Vagina (tissue), 2 donors: ENCODE measurements around the gene DNM3.

Source experiments
- POLR2AphosphoS5 ChIP-seq, 2 donors: sonication (generic); formaldehyde crosslinking; IDR thresholded peaks; one replicate each; pipeline ENCODE4 v1.9.0; 2017; ENCODE audit warnings: antibody characterized with exemption in 2 of 2, mild to moderate bottlenecking in 2 of 2, low read depth in 1 of 2; ENCODE audit not compliant: insufficient read depth in 1 of 2
- TF ChIP-seq, protein P1 (sequence below), 3 experiments: fragments of 450-650 bp in 2 of 3; fragments of 200-600 bp in 1 of 3; sonication (generic) in 1 of 3; IDR thresholded peaks; one replicate each; pipeline ENCODE4 v1.5.1; 2017 to 2019; ENCODE audit warnings: antibody characterized with exemption in 3 of 3, mild to moderate bottlenecking in 2 of 3, moderate library complexity in 2 of 3

- TF ChIP-seq, protein P1, sequence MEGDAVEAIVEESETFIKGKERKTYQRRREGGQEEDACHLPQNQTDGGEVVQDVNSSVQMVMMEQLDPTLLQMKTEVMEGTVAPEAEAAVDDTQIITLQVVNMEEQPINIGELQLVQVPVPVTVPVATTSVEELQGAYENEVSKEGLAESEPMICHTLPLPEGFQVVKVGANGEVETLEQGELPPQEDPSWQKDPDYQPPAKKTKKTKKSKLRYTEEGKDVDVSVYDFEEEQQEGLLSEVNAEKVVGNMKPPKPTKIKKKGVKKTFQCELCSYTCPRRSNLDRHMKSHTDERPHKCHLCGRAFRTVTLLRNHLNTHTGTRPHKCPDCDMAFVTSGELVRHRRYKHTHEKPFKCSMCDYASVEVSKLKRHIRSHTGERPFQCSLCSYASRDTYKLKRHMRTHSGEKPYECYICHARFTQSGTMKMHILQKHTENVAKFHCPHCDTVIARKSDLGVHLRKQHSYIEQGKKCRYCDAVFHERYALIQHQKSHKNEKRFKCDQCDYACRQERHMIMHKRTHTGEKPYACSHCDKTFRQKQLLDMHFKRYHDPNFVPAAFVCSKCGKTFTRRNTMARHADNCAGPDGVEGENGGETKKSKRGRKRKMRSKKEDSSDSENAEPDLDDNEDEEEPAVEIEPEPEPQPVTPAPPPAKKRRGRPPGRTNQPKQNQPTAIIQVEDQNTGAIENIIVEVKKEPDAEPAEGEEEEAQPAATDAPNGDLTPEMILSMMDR (IDR thresholded peaks at IDR 0.05) = no peak
- TF ChIP-seq POLR2AphosphoS5 (IDR thresholded peaks at IDR 0.05; ENCODE audit: insufficient read depth in 1 of 2, low read depth in 1 of 2) = no peak
Observed at GRCh38 chr1:172269644-172270043, 428.3 kb downstream of the DNM3 start.
